HL-60 (cell line): ENCODE data around the gene SNCG.

Experiments used
- CTCF ChIP-seq: IDR thresholded peaks from one replicate; pipeline ENCODE4 v1.5.1; 2011; ENCODE audit warnings: low read length, control low read depth, inconsistent platforms; ENCODE audit not compliant: insufficient read depth
- REST ChIP-seq: IDR thresholded peaks from 2 replicates; pipeline ENCODE4 v1.6.1; 2012; ENCODE audit warnings: low read depth; ENCODE audit not compliant: insufficient replicate concordance

- TF ChIP-seq CTCF: no peak
- no peak for TF ChIP-seq REST
These were observed 12.5 kb downstream of the SNCG start for GRCh38 chr10:86970982-86971231.
